SK-N-SH (cell line): ENCODE measurements around the gene PTX3.

Experiments used
- JUND ChIP-seq: IDR thresholded peaks from 2 replicates; pipeline ENCODE4 v1.4.0; 2012
- NRF1 ChIP-seq: IDR thresholded peaks from 2 replicates; pipeline ENCODE4 v1.6.1; 2012; ENCODE audit warnings: low read depth, mild to moderate bottlenecking, low read length
- TEAD4 ChIP-seq: IDR thresholded peaks from 2 replicates; pipeline ENCODE4 v1.4.0; 2012; ENCODE audit warnings: mild to moderate bottlenecking, borderline replicate concordance; ENCODE audit not compliant: insufficient read depth
- TF ChIP-seq, protein P1 (sequence below): fragments of 200-600 bp; sonication (generic); IDR thresholded peaks from 2 replicates; pipeline ENCODE4 v1.6.1; 2017; ENCODE audit warnings: antibody characterized with exemption, mild to moderate bottlenecking, moderate library complexity

DNA sequence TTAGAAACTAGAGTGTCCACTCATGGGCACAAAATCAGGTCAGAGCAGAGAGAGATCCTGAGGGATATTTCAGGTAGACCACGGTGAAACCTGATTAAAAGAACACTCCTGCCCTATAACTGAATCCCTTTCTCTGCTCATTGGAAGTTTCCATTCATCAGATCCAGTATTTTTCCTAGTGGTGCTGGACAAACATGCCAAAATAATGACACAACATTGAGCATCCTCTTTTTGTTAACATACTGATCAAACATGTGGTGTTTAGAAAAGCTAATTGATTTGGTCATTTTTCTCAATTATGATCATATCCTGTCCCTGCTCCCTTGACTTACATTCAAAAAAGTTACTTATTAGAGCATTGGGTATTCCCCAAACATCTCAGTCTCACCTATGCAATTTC is 27.2 kb downstream of the PTX3 start:
- TF ChIP-seq NRF1 (no peak), TEAD4 (no peak), JUND (no peak)
- TF ChIP-seq, protein P1, sequence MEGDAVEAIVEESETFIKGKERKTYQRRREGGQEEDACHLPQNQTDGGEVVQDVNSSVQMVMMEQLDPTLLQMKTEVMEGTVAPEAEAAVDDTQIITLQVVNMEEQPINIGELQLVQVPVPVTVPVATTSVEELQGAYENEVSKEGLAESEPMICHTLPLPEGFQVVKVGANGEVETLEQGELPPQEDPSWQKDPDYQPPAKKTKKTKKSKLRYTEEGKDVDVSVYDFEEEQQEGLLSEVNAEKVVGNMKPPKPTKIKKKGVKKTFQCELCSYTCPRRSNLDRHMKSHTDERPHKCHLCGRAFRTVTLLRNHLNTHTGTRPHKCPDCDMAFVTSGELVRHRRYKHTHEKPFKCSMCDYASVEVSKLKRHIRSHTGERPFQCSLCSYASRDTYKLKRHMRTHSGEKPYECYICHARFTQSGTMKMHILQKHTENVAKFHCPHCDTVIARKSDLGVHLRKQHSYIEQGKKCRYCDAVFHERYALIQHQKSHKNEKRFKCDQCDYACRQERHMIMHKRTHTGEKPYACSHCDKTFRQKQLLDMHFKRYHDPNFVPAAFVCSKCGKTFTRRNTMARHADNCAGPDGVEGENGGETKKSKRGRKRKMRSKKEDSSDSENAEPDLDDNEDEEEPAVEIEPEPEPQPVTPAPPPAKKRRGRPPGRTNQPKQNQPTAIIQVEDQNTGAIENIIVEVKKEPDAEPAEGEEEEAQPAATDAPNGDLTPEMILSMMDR, result no peak
